A673 (cell line): ENCODE results near the gene DPY30.

ENCODE experiments used
- CTCF ChIP-seq: fragments of 300-800, 200-600 bp; sonication (generic); conservative IDR thresholded peaks from 2 replicates; pipeline ENCODE4 v1.5.1; 2017; ENCODE audit warnings: low read depth, mild to moderate bottlenecking, antibody characterized with exemption, low read length, moderate library complexity, mixed read lengths
- EZH2 ChIP-seq: fragments of 200-600 bp; sonication (generic); IDR thresholded peaks from 2 replicates; pipeline ENCODE4 v1.6.1; 2017; ENCODE audit warnings: borderline replicate concordance, low read depth, mild to moderate bottlenecking, mixed read lengths, antibody characterized with exemption, low read length; ENCODE audit not compliant: poor library complexity, severe bottlenecking

GRCh38 chr2:32060266-32060665 is 20.7 kb upstream of the DPY30 start:
- TF ChIP-seq CTCF (no peak), EZH2 (no peak)
